Measurements from ENCODE around the gene SOAT1. TPM values are rescaled to one million over a fixed set of nuclear protein-coding genes. Genes with fewer than 3 reads are reported as not detected.
"Not testable (repeated sequence)": the region's sequence is repeated elsewhere in the genome, so short reads cannot be mapped to it uniquely, and the experiment has no call there.

Gene SOAT1
- total and polyA plus RNA-seq, 2 experiments from 2014 or later, result 5.1 to 16.3 TPM

GRCh38 chr1:179253286-179253972, 40.2 kb upstream of the SOAT1 start:
- no peaks in the 10 kb centered on the region for H3K9me3 ChIP-seq (ENCODE audit: low read depth)
- no peak overlapping the region for H3K27ac ChIP-seq
- H3K4me3 ChIP-seq, result no peak overlapping the region
- peak in 1 of 2 donors; percentile 63 for DNase-seq (ENCODE audit: low read depth in 1 of 2, low spot score in 1 of 2)
- TF ChIP-seq CTCF (IDR thresholded peaks at IDR 0.05; ENCODE audit: low read depth, low read length), result no peak
- H3K36me3 ChIP-seq, result no peaks in the 10 kb centered on the region
- no peaks in the 10 kb centered on the region for H3K27me3 ChIP-seq
- no peaks in the 10 kb centered on the region for H3K4me1 ChIP-seq (ENCODE audit: low read depth)

- Histone ChIP-seq H3K4me3 (no peak overlapping the region), H3K9me3 (ENCODE audit: low read depth) (no peaks in the 10 kb centered on the region), H3K4me1 (ENCODE audit: low read depth) (no peaks in the 10 kb centered on the region), H3K27ac (no peak overlapping the region), H3K36me3 (no peaks in the 10 kb centered on the region), H3K27me3 (no peaks in the 10 kb centered on the region)
- no peak for DNase-seq (ENCODE audit: low read depth in 1 of 2, low spot score in 1 of 2)
- no peak for TF ChIP-seq CTCF (IDR thresholded peaks at IDR 0.05; ENCODE audit: low read depth, low read length)
Observed at GRCh38 chr1:179262183-179262582, 31.4 kb upstream of the SOAT1 start.

GRCh38 chr1:179263121-179263520, 30.5 kb upstream of the SOAT1 start:
- Histone ChIP-seq H3K27ac (no peak overlapping the region), H3K9me3 (ENCODE audit: low read depth) (no peaks in the 10 kb centered on the region), H3K36me3 (no peaks in the 10 kb centered on the region), H3K4me3 (no peak overlapping the region), H3K27me3 (no peaks in the 10 kb centered on the region), H3K4me1 (ENCODE audit: low read depth) (no peaks in the 10 kb centered on the region)
- DNase-seq (ENCODE audit: low read depth in 1 of 2, low spot score in 1 of 2), result no peak
- TF ChIP-seq CTCF (IDR thresholded peaks at IDR 0.05; ENCODE audit: low read depth, low read length), result no peak

GRCh38 chr1:179264507-179264906, 29.1 kb upstream of the SOAT1 start:
- H3K27me3 ChIP-seq, result no peaks in the 10 kb centered on the region
- no peaks in the 10 kb centered on the region for H3K9me3 ChIP-seq (ENCODE audit: low read depth)
- no peaks in the 10 kb centered on the region for H3K36me3 ChIP-seq
- DNase-seq (ENCODE audit: low read depth in 1 of 2, low spot score in 1 of 2), result peak in 1 of 2 donors; percentile 42
- TF ChIP-seq CTCF (IDR thresholded peaks at IDR 0.05; ENCODE audit: low read depth, low read length), result no peak
- H3K27ac ChIP-seq, result no peak overlapping the region
- H3K4me3 ChIP-seq, result no peak overlapping the region
- no peaks in the 10 kb centered on the region for H3K4me1 ChIP-seq (ENCODE audit: low read depth)

- Histone ChIP-seq H3K27me3 (no peaks in the 10 kb centered on the region), H3K4me3 (no peak overlapping the region), H3K9me3 (ENCODE audit: low read depth) (no peaks in the 10 kb centered on the region), H3K27ac (no peak overlapping the region), H3K36me3 (no peaks in the 10 kb centered on the region), H3K4me1 (ENCODE audit: low read depth) (no peaks in the 10 kb centered on the region)
- no peak for DNase-seq (ENCODE audit: low read depth in 1 of 2, low spot score in 1 of 2)
- TF ChIP-seq CTCF (IDR thresholded peaks at IDR 0.05; ENCODE audit: low read depth, low read length), result no peak
Observed at GRCh38 chr1:179269071-179269470, 24.5 kb upstream of the SOAT1 start.

- H3K36me3 ChIP-seq; H3K4me3 ChIP-seq; H3K4me1 ChIP-seq (ENCODE audit: low read depth): not testable (repeated sequence)
Observed at GRCh38 chr1:179274424-179274823, 19.2 kb upstream of the SOAT1 start.

More at GRCh38 chr1:179274424-179274823, 19.2 kb upstream of the SOAT1 start:
- H3K27me3 ChIP-seq; DNase-seq (ENCODE audit: low read depth in 1 of 2, low spot score in 1 of 2); H3K9me3 ChIP-seq (ENCODE audit: low read depth); H3K27ac ChIP-seq: not testable (repeated sequence)

Data from cardiac muscle cell (in vitro differentiated cells and primary cell).